Right renal pelvis (tissue), 4 donors: ENCODE data around the gene WDCP. TPM values are rescaled to one million over a fixed set of nuclear protein-coding genes. Genes with fewer than 3 reads are reported as not detected.
"Not testable (repeated sequence)": the region's sequence is repeated elsewhere in the genome, so short reads cannot be mapped to it uniquely, and the experiment has no call there.

ENCODE experiments used
- DNase-seq, 4 donors: peaks; one replicate each; pipeline ENCODE4 v3.0.0-alpha.2; 2013; ENCODE audit warnings: low read depth in 4 of 4, low spot score in 3 of 4, missing footprints in 1 of 4
- polyA plus RNA-seq, 4 donors: library from polyadenylated mRNA; unstranded; fragments of 120-200 nt; gene quantifications; one replicate each; pipeline ENCODE4 v1.2.1, GENCODE V29; 2013; ENCODE audit not compliant: insufficient read length in 4 of 4

The WDCP gene
- polyA plus RNA-seq, 4 donors, result 14.2 to 18.4 (median 17.0) TPM

- no peak for DNase-seq
Observed at GRCh38 chr2:24073816-24074215, 26.6 kb upstream of the WDCP start.

GRCh38 chr2:24072259-24072658 is 25.1 kb upstream of the WDCP start:
- DNase-seq, result no peak

- DNase-seq, result no peak
Observed at GRCh38 chr2:24065341-24065740, 18.1 kb upstream of the WDCP start.

- DNase-seq, result no peak
Observed at GRCh38 chr2:24058564-24059271, 11.5 kb upstream of the WDCP start.

- DNase-seq, result no peak
Observed at GRCh38 chr2:24055750-24056149, 8.6 kb upstream of the WDCP start.

- DNase-seq, result no peak
Observed at GRCh38 chr2:24054366-24055010, 7.3 kb upstream of the WDCP start.

- DNase-seq, result no peak
Observed at GRCh38 chr2:24052951-24053350, 5.8 kb upstream of the WDCP start.

- no peak for DNase-seq
Observed at GRCh38 chr2:24051833-24052232, 4.6 kb upstream of the WDCP start.

GRCh38 chr2:24050041-24050979 is 3.1 kb upstream of the WDCP start:
- no peak for DNase-seq

GRCh38 chr2:24049485-24050021 is 2.4 kb upstream of the WDCP start, which contains the start of gene FKBP1B:
TSS of gene FKBP1B (plus strand) at chr2:24049741. CDS start at chr2:24049850, 109 bp downstream.
- DNase-seq, result no peak

GRCh38 chr2:24048769-24049484 is 1.7 kb upstream of the WDCP start:
- no peak for DNase-seq

- DNase-seq, result no peak
Observed at GRCh38 chr2:24047703-24048033, 477 bp upstream of the WDCP start.

GRCh38 chr2:24046599-24046929 is 627 bp downstream of the WDCP start:
- DNase-seq, result no peak

- no peak for DNase-seq
Observed at GRCh38 chr2:24045511-24046508, 1.4 kb downstream of the WDCP start.

GRCh38 chr2:24043133-24043532 is 4.1 kb downstream of the WDCP start:
- DNase-seq, result not testable (repeated sequence)

GRCh38 chr2:24040511-24040910 is 6.7 kb downstream of the WDCP start:
- DNase-seq, result no peak

GRCh38 chr2:24038786-24039499 is 8.2 kb downstream of the WDCP start:
- no peak for DNase-seq

- no peak for DNase-seq
Observed at GRCh38 chr2:24026233-24026632, 21.0 kb downstream of the WDCP start.
